Measurements from ENCODE around the gene RUSF1. TPM values are rescaled to one million over a fixed set of nuclear protein-coding genes. Genes with fewer than 3 reads are reported as not detected.

Gene RUSF1
- total RNA-seq, 2 experiments from 2014 or later: 35.8 to 36.7 TPM

DNA sequence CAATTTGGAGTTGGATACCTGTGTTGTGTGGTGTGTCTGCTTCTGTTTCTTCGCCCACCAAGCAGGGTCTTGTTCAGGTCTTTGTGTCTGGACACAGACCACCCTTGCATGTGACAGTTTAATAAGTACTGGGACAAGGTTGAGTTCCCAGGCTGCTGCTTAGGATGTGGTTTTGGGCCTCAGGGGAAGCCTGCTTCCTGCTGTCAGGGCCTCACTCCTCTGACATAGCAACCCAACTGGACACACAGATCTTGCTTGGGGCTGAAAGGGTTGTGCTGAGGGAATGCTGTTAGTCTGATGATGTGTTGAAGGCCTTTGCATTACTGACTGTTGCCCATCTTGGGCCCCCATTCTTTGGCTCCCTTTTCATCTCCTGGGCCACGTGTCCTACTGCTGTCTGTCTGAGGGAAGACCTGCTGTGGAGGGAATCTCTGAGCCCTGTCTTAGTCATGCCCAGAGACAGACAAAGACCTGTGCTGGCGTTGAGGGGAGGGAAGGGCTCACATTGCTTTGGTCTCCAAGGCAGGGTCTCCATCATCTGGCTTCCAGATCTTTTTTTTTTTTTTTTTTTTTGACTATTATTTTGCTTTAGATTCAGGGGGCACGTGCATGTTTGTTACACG lies 40.9 kb downstream of the RUSF1 start:
- ATAC-seq: peak; percentile 46
- Mint-ChIP-seq H3K9me3 (no peaks in the 10 kb centered on the region), H3K27me3 (peaks cover 7% of the 10 kb centered on the region), H3K36me3 (ENCODE audit: low read depth) (peaks cover 20% of the 10 kb centered on the region), H3K4me1 (ENCODE audit: low read depth) (peaks cover 12% of the 10 kb centered on the region), H3K4me3 (no peak overlapping the region), H3K27ac (peak overlapping the region; percentile 83)
- ChIA-PET CTCF (no interaction called here), POLR2A (no interaction called here)
- intact Hi-C loops (cut with micrococcal nuclease): no loop called here
- TF ChIP-seq, protein P1, sequence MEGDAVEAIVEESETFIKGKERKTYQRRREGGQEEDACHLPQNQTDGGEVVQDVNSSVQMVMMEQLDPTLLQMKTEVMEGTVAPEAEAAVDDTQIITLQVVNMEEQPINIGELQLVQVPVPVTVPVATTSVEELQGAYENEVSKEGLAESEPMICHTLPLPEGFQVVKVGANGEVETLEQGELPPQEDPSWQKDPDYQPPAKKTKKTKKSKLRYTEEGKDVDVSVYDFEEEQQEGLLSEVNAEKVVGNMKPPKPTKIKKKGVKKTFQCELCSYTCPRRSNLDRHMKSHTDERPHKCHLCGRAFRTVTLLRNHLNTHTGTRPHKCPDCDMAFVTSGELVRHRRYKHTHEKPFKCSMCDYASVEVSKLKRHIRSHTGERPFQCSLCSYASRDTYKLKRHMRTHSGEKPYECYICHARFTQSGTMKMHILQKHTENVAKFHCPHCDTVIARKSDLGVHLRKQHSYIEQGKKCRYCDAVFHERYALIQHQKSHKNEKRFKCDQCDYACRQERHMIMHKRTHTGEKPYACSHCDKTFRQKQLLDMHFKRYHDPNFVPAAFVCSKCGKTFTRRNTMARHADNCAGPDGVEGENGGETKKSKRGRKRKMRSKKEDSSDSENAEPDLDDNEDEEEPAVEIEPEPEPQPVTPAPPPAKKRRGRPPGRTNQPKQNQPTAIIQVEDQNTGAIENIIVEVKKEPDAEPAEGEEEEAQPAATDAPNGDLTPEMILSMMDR (IDR thresholded peaks at IDR 0.05): no peak
- DNase-seq: no peak

DNA sequence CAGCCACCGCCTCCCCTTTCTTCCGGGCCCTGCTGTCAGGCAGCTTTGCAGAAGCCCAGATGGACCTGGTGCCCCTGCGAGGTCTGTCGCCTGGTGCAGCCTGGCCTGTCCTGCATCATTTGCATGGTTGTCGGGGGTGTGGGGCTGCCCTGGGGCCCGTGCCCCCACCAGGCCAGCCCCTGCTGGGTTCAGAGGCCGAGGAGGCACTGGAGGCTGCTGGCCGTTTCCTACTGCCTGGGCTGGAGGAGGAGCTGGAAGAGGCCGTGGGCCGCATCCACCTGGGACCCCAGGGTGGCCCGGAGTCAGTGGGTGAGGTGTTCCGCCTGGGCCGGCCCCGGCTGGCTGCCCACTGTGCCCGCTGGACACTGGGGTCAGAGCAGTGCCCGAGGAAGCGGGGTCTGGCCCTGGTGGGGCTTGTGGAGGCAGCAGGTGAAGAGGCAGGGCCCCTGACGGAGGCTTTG lies 41.8 kb downstream of the RUSF1 start:
- DNase-seq (no peak), ATAC-seq (peak; percentile 13)
- intact Hi-C loops (cut with micrococcal nuclease): no loop called here
- no peak overlapping the region for H3K4me3 Mint-ChIP-seq
- peaks cover 20% of the 10 kb centered on the region for H3K36me3 Mint-ChIP-seq (ENCODE audit: low read depth)
- H3K27ac Mint-ChIP-seq: no peak overlapping the region
- no peaks in the 10 kb centered on the region for H3K9me3 Mint-ChIP-seq
- ChIA-PET POLR2A (no interaction called here), CTCF (no interaction called here)
- peaks cover 7% of the 10 kb centered on the region for H3K27me3 Mint-ChIP-seq
- TF ChIP-seq, protein P1 (IDR thresholded peaks at IDR 0.05): no peak
- H3K4me1 Mint-ChIP-seq (ENCODE audit: low read depth): peaks cover 12% of the 10 kb centered on the region

DNA sequence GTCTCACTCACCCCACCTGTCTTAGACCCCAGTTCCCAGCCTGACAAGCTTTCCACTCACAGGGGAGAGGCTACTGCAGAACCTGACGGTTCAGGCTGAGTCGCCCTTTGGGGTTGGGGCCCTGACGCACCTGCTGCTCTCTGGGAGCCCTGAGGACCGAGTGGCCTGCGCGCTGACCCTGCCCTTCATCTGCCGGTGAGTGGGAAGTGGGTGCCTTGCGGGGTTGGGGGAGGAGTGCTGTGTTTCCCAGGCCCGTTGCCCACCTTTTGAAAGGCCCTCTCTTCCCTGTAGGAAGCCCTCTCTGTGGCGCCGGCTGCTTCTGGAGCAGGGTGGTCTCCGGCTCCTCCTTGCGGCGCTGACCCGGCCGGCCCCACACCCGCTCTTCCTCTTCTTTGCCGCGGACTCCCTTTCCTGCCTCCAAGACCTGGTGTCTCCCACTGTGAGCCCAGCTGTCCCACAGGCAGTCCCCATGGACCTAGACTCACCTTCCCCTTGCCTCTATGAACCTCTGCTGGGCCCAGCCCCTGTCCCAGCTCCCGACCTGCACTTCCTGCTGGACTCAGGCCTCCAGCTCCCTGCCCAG lies 42.3 kb downstream of the RUSF1 start:
- no peaks in the 10 kb centered on the region for H3K9me3 Mint-ChIP-seq
- ATAC-seq (no peak), DNase-seq (no peak)
- H3K36me3 Mint-ChIP-seq (ENCODE audit: low read depth): peaks cover 20% of the 10 kb centered on the region
- TF ChIP-seq, protein P1 (IDR thresholded peaks at IDR 0.05): no peak
- H3K27me3 Mint-ChIP-seq: peaks cover 3% of the 10 kb centered on the region
- CTCF ChIA-PET: no interaction called here
- H3K4me3 Mint-ChIP-seq: no peak overlapping the region
- H3K4me1 Mint-ChIP-seq (ENCODE audit: low read depth): peaks cover 16% of the 10 kb centered on the region
- H3K27ac Mint-ChIP-seq: no peak overlapping the region
- intact Hi-C loops (cut with micrococcal nuclease): no loop called here
- POLR2A ChIA-PET: no interaction called here

DNA sequence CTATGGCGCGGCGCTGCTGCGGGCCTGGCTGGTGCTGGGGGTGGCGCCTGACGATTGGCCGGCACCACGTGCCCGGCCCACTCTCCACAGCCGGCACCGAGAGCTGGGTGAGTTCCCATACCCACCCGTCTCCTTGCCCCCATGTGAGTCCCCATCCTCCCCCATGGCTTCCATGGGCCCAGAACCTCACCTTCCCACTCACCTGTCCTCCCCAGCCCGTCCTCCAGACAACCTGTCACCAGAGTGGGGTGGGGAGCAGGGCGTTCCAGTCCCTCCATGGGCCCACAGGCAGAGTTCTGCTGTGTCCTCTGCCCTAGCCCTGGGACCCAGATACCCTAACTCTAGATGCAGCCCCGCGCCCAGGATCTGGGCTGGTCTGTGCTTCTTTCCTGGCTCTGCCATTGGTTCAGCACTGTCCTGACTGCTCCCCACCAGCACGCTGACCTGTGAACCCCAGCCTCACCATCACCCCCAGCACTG lies 43.4 kb downstream of the RUSF1 start:
- DNase-seq: no peak
- no peak overlapping the region for H3K4me3 Mint-ChIP-seq
- CTCF ChIA-PET: no interaction called here
- peaks cover 20% of the 10 kb centered on the region for H3K36me3 Mint-ChIP-seq (ENCODE audit: low read depth)
- peaks cover 25% of the 10 kb centered on the region for H3K4me1 Mint-ChIP-seq (ENCODE audit: low read depth)
- intact Hi-C loops (cut with micrococcal nuclease): no loop called here
- H3K27ac Mint-ChIP-seq: no peak overlapping the region
- no peak for ATAC-seq
- POLR2A ChIA-PET: no interaction called here
- TF ChIP-seq, protein P1 (IDR thresholded peaks at IDR 0.05): no peak
- H3K9me3 Mint-ChIP-seq: no peaks in the 10 kb centered on the region
- no peaks in the 10 kb centered on the region for H3K27me3 Mint-ChIP-seq

DNA sequence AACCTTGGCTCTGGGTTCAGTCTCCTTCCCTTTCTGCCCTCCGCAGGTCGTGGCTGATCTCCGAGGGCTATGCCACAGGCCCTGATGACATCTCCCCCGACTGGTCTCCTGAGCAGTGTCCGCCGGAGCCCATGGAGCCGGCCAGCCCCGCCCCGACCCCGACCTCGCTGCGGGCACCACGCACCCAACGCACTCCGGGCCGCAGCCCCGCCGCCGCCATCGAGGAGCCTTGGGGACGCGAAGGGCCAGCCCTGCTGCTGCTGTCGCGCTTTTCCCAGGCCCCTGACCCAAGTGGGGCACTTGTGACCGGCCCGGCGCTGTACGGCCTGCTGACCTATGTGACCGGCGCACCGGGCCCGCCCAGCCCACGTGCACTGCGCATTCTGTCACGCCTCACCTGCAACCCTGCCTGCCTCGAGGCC lies 43.8 kb downstream of the RUSF1 start:
- Mint-ChIP-seq H3K4me1 (ENCODE audit: low read depth) (peaks cover 25% of the 10 kb centered on the region), H3K27ac (no peak overlapping the region), H3K36me3 (ENCODE audit: low read depth) (peaks cover 20% of the 10 kb centered on the region), H3K9me3 (no peaks in the 10 kb centered on the region), H3K27me3 (no peaks in the 10 kb centered on the region), H3K4me3 (no peak overlapping the region)
- CTCF ChIA-PET: no interaction called here
- no peak for ATAC-seq
- DNase-seq: no peak
- POLR2A ChIA-PET: no interaction called here
- TF ChIP-seq, protein P1 (IDR thresholded peaks at IDR 0.05): no peak
- intact Hi-C loops (cut with micrococcal nuclease): no loop called here
